Measurements from ENCODE around the gene SLC1A5.

Gene SLC1A5

DNA sequence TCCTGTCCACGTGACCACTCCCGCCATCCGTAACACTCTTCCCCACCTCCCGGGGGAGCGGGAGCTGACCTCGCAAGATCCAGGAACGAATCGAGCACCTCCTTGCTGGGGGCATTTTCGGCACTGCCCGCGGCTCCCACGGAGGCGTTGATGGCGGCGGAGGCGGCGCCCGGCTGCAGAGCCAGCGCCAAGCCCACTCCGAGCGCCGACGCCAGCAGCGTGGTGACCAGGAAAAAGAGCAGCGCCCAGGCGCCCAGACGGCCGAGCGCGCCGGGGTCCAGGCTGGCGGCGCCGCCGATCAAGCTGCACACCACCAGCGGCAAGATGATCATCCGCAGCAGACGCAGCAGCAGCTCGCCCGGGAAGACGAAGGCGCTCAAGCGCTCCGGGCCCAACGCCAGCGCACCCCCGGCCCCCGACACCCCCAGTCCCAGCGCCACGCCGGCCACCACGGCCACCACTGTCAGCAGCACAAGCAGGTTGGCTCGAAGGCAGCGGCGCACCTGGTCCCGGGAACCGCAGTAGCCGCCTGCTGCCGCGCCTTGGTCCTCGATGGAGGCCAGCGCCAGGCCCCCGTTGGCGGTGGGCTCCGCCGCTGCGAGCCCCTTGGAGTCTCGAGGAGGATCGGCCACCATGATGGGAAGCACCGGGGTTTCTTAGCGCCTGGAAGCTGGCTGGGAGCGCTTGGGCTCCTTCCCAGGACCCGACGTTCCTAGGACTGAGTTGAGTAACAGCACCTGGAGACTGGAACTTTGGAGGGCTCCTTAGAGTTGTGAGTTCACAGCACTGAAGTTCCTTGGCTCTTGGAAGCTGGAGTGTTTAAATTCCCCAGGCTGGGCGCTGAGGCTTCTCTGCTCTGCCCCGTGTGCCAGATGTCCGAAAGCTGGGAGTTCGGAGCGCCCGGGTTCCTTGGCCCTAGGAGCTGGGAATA, 798 bp downstream of the SLC1A5 start (continued):
- no peak for TF ChIP-seq SCRT1 (tag by site-specific recombination; IDR thresholded peaks at IDR 0.05; ENCODE audit: borderline replicate concordance)
- peak; percentile 56 for TF ChIP-seq ZBTB26 (tag by site-specific recombination; optimal IDR thresholded peaks at IDR 0.05)
- no peak for TF ChIP-seq ZNF785 (tag by site-specific recombination; IDR thresholded peaks at IDR 0.05)
- TF ChIP-seq OSR2 (tag by site-specific recombination; IDR thresholded peaks at IDR 0.05), result peak; percentile 48; the same call in 1 of the 2 replicates
- no peak for TF ChIP-seq ZNF155 (tag by site-specific recombination; IDR thresholded peaks at IDR 0.05)
- no peak; the same call in 1 of the 2 replicates for TF ChIP-seq WT1 (tag by site-specific recombination; IDR thresholded peaks at IDR 0.05)
- peak; percentile 97 for TF ChIP-seq IKZF3 (tag by site-specific recombination; IDR thresholded peaks at IDR 0.05)
- TF ChIP-seq PRDM4 (tag by site-specific recombination; IDR thresholded peaks at IDR 0.05), result 0 out of 2 replicates have a peak, but pooled peaks have one; percentile 12
- TF ChIP-seq HIC1 (tag by site-specific recombination; IDR thresholded peaks at IDR 0.05), result peak; percentile 58; the same call in 1 of the 2 replicates
- TF ChIP-seq ZNF548 (tag by site-specific recombination; IDR thresholded peaks at IDR 0.05), result no peak
- no peak for TF ChIP-seq ZNF146 (tag by site-specific recombination; IDR thresholded peaks at IDR 0.05)
- no peak for TF ChIP-seq ZNF416 (tag by site-specific recombination; IDR thresholded peaks at IDR 0.05)
- no peak for TF ChIP-seq ZSCAN18 (tag by site-specific recombination; IDR thresholded peaks at IDR 0.05)
- TF ChIP-seq ZNF513 (tag by site-specific recombination; IDR thresholded peaks at IDR 0.05), result no peak
- peak; percentile 87 for TF ChIP-seq ZFHX2 (tag by site-specific recombination; conservative IDR thresholded peaks at IDR 0.05)
- no peak; the same call in 1 of the 2 replicates for TF ChIP-seq KLF1 (tag by site-specific recombination; IDR thresholded peaks at IDR 0.05)
- TF ChIP-seq MYNN (tag by site-specific recombination; IDR thresholded peaks at IDR 0.05; ENCODE audit: borderline replicate concordance), result no peak
- TF ChIP-seq SCRT2 (tag by site-specific recombination; IDR thresholded peaks at IDR 0.05), result no peak
- TF ChIP-seq, protein P1, sequence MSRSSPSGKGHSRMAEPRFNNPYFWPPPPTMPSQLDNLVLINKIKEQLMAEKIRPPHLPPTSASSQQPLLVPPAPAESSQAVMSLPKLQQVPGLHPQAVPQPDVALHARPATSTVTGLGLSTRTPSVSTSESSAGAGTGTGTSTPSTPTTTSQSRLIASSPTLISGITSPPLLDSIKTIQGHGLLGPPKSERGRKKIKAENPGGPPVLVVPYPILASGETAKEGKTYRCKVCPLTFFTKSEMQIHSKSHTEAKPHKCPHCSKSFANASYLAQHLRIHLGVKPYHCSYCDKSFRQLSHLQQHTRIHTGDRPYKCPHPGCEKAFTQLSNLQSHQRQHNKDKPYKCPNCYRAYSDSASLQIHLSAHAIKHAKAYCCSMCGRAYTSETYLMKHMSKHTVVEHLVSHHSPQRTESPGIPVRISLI (tag by site-specific recombination; IDR thresholded peaks at IDR 0.05), result no peak
- TF ChIP-seq, protein P2, sequence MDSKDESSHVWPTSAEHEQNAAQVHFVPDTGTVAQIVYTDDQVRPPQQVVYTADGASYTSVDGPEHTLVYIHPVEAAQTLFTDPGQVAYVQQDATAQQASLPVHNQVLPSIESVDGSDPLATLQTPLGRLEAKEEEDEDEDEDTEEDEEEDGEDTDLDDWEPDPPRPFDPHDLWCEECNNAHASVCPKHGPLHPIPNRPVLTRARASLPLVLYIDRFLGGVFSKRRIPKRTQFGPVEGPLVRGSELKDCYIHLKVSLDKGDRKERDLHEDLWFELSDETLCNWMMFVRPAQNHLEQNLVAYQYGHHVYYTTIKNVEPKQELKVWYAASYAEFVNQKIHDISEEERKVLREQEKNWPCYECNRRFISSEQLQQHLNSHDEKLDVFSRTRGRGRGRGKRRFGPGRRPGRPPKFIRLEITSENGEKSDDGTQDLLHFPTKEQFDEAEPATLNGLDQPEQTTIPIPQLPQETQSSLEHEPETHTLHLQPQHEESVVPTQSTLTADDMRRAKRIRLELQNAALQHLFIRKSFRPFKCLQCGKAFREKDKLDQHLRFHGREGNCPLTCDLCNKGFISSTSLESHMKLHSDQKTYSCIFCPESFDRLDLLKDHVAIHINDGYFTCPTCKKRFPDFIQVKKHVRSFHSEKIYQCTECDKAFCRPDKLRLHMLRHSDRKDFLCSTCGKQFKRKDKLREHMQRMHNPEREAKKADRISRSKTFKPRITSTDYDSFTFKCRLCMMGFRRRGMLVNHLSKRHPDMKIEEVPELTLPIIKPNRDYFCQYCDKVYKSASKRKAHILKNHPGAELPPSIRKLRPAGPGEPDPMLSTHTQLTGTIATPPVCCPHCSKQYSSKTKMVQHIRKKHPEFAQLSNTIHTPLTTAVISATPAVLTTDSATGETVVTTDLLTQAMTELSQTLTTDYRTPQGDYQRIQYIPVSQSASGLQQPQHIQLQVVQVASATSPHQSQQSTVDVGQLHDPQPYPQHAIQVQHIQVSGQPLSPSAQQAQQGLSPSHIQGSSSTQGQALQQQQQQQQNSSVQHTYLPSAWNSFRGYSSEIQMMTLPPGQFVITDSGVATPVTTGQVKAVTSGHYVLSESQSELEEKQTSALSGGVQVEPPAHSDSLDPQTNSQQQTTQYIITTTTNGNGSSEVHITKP (tag by site-specific recombination; IDR thresholded peaks at IDR 0.05), result no peak
- TF ChIP-seq ZNF571 (tag by site-specific recombination; IDR thresholded peaks at IDR 0.05), result no peak
- no peak for TF ChIP-seq GLI4 (tag by site-specific recombination; IDR thresholded peaks at IDR 0.05)
- TF ChIP-seq AEBP2 (tag by site-specific recombination; IDR thresholded peaks at IDR 0.05; ENCODE audit: borderline replicate concordance), result no peak

Data from HEK293 (cell line).